Measurements from ENCODE around the gene WBP1.
"Not testable (repeated sequence)": the region's sequence is repeated elsewhere in the genome, so short reads cannot be mapped to it uniquely, and the experiment has no call there.

The WBP1 gene

GRCh38 chr2:74458132-74458937, at the start of gene WBP1:
TSS of gene WBP1 (plus strand) at chr2:74458438. CDS start at chr2:74458603, 165 bp downstream.
- peak; percentile 98 for DNase-seq (ENCODE audit: low read depth)

GRCh38 chr2:74413001-74413698, 45.1 kb upstream of the WBP1 start:
- no peak for DNase-seq (ENCODE audit: low read depth)

- DNase-seq (ENCODE audit: low read depth) = no peak
Measured at GRCh38 chr2:74414441-74414840, 43.8 kb upstream of the WBP1 start.

GRCh38 chr2:74414881-74415761, 43.1 kb upstream of the WBP1 start:
- no peak for DNase-seq (ENCODE audit: low read depth)

- no peak for DNase-seq (ENCODE audit: low read depth)
Measured at GRCh38 chr2:74415762-74416395, 42.4 kb upstream of the WBP1 start.

GRCh38 chr2:74416778-74417177, 41.5 kb upstream of the WBP1 start:
- no peak for DNase-seq (ENCODE audit: low read depth)

- no peak for DNase-seq (ENCODE audit: low read depth)
Measured at GRCh38 chr2:74417197-74417596, 41.0 kb upstream of the WBP1 start.

GRCh38 chr2:74417763-74418162, 40.5 kb upstream of the WBP1 start:
- no peak for DNase-seq (ENCODE audit: low read depth)

GRCh38 chr2:74418312-74418711, 39.9 kb upstream of the WBP1 start:
- DNase-seq (ENCODE audit: low read depth) = no peak

- no peak for DNase-seq (ENCODE audit: low read depth)
Measured at GRCh38 chr2:74419345-74419744, 38.9 kb upstream of the WBP1 start.

- DNase-seq (ENCODE audit: low read depth) = no peak
Measured at GRCh38 chr2:74420006-74420405, 38.2 kb upstream of the WBP1 start.

- not testable (repeated sequence) for DNase-seq (ENCODE audit: low read depth)
Measured at GRCh38 chr2:74420443-74421103, 37.7 kb upstream of the WBP1 start.

GRCh38 chr2:74421221-74421870, 36.9 kb upstream of the WBP1 start, which contains the start of the genes C2orf81 and WDR54:
TSS of gene C2orf81 (minus strand) at chr2:74421619. CDS start at chr2:74421560, 59 bp downstream.
TSS of gene WDR54 (plus strand) at chr2:74421730. CDS start at chr2:74422154, 424 bp downstream.
- DNase-seq (ENCODE audit: low read depth) = peak; percentile 87

- no peak for DNase-seq (ENCODE audit: low read depth)
Measured at GRCh38 chr2:74423231-74424095, 34.8 kb upstream of the WBP1 start.

- DNase-seq (ENCODE audit: low read depth) = no peak
Measured at GRCh38 chr2:74424139-74424992, 33.9 kb upstream of the WBP1 start.

- DNase-seq (ENCODE audit: low read depth) = no peak
Measured at GRCh38 chr2:74424995-74425406, 33.2 kb upstream of the WBP1 start.

- DNase-seq (ENCODE audit: low read depth) = no peak
Measured at GRCh38 chr2:74425523-74425922, 32.7 kb upstream of the WBP1 start.

GRCh38 chr2:74426181-74426758, 32.0 kb upstream of the WBP1 start:
- DNase-seq (ENCODE audit: low read depth) = no peak
